ENCODE measurements around the gene ANKRD24. TPM values are rescaled to one million over a fixed set of nuclear protein-coding genes. Genes with fewer than 3 reads are reported as not detected.

Gene ANKRD24
- total and polyA plus RNA-seq, 2 of the 13 experiments (the other 11 are each of a cell fraction or from before 2014, with no cell fraction given), result 0.13 to 0.24 TPM

GRCh38 chr19:4233282-4233853 lies 50.9 kb downstream of the ANKRD24 start (continued):
- TF ChIP-seq, protein P1, sequence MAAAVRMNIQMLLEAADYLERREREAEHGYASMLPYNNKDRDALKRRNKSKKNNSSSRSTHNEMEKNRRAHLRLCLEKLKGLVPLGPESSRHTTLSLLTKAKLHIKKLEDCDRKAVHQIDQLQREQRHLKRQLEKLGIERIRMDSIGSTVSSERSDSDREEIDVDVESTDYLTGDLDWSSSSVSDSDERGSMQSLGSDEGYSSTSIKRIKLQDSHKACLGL (CRISPR knock-in tag; IDR thresholded peaks at IDR 0.05), result no peak
- TF ChIP-seq ZMYM2 (CRISPR knock-in tag; IDR thresholded peaks at IDR 0.05) (peak; percentile 94), TOPORS (CRISPR knock-in tag; IDR thresholded peaks at IDR 0.05) (no peak), MZF1 (CRISPR knock-in tag; IDR thresholded peaks at IDR 0.05; ENCODE audit: borderline replicate concordance) (no peak), ZNF564 (CRISPR knock-in tag; IDR thresholded peaks at IDR 0.05) (no peak), CTCF (CRISPR knock-in tag; IDR thresholded peaks at IDR 0.05) (peak; percentile 93), ATF6 (CRISPR knock-in tag; conservative IDR thresholded peaks at IDR 0.05) (no peak), YEATS2 (CRISPR knock-in tag; IDR thresholded peaks at IDR 0.05; ENCODE audit: borderline replicate concordance) (no peak), SALL1 (CRISPR knock-in tag; IDR thresholded peaks at IDR 0.05) (no peak), MBNL3 (CRISPR knock-in tag; conservative IDR thresholded peaks at IDR 0.05) (no peak), NR0B2 (CRISPR knock-in tag; IDR thresholded peaks at IDR 0.05) (no peak), ZFP1 (CRISPR knock-in tag; IDR thresholded peaks at IDR 0.05) (no peak), PAF1 (CRISPR knock-in tag; IDR thresholded peaks at IDR 0.05) (no peak), RXRA (CRISPR knock-in tag; IDR thresholded peaks at IDR 0.05) (peak; percentile 38; the same call in 1 of the 2 replicates), IKZF1 (IDR thresholded peaks at IDR 0.05) (no peak), SRSF1 (optimal IDR thresholded peaks at IDR 0.05; ENCODE audit: low read depth, low read length) (no peak), MED1 (CRISPR knock-in tag; IDR thresholded peaks at IDR 0.05) (0 out of 2 replicates have a peak, but pooled peaks have one; percentile 30), TGIF2 (CRISPR knock-in tag; IDR thresholded peaks at IDR 0.05) (no peak)
- TF ChIP-seq, protein P2, sequence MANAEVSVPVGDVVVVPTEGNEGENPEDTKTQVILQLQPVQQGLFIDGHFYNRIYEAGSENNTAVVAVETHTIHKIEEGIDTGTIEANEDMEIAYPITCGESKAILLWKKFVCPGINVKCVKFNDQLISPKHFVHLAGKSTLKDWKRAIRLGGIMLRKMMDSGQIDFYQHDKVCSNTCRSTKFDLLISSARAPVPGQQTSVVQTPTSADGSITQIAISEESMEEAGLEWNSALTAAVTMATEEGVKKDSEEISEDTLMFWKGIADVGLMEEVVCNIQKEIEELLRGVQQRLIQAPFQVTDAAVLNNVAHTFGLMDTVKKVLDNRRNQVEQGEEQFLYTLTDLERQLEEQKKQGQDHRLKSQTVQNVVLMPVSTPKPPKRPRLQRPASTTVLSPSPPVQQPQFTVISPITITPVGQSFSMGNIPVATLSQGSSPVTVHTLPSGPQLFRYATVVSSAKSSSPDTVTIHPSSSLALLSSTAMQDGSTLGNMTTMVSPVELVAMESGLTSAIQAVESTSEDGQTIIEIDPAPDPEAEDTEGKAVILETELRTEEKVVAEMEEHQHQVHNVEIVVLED (CRISPR knock-in tag; IDR thresholded peaks at IDR 0.05; ENCODE audit: borderline replicate concordance), result no peak
- TF ChIP-seq, protein P3, sequence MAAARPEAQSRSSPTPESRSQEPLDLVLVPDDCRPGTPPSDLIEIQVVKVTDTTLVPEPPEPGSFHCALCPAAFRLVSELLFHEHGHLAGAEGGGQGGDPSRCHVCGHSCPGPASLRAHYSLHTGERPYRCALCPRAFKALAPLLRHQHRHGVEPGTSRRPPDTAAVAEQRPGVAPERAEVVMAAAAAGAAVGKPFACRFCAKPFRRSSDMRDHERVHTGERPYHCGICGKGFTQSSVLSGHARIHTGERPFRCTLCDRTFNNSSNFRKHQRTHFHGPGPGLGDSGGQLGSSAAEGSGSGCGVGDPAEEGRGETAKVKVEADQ (CRISPR knock-in tag; IDR thresholded peaks at IDR 0.05; ENCODE audit: borderline replicate concordance), result no peak
